Neural progenitor cell (in vitro differentiated cells): Measurements from ENCODE around the gene ARID3A. TPM values are rescaled to one million over a fixed set of nuclear protein-coding genes. Genes with fewer than 3 reads are reported as not detected.

Experiments
- DNase-seq: peaks from one replicate; pipeline ENCODE4 v3.0.0-alpha.2; 2016; ENCODE audit warnings: low spot score
- H2AFZ ChIP-seq: fragments of 200-600 bp; sonication (generic); replicated peaks from 2 replicates; pipeline ENCODE4 v1.6.1; 2016; ENCODE audit warnings: antibody characterized with exemption
- H3F3A ChIP-seq: fragments of 200-600 bp; sonication (generic); 2 replicates; pipeline ENCODE4 v1.6.1; 2016; ENCODE audit warnings: antibody characterized with exemption, low read depth
- H3K27ac ChIP-seq: fragments of 200-600 bp; sonication (generic); 2 replicates; pipeline ENCODE4 v1.5.1; 2016; ENCODE audit warnings: mild to moderate bottlenecking
- H3K27me3 ChIP-seq: fragments of 200-600 bp; sonication (generic); 2 replicates; pipeline ENCODE4 v1.6.1; 2016; ENCODE audit warnings: mild to moderate bottlenecking, moderate library complexity
- H3K36me3 ChIP-seq: fragments of 200-600 bp; sonication (generic); 2 replicates; pipeline ENCODE4 v1.5.1; 2016
- H3K4me1 ChIP-seq: fragments of 200-600 bp; sonication (generic); 2 replicates; pipeline ENCODE4 v1.6.1; 2016; ENCODE audit warnings: mixed run types
- H3K4me2 ChIP-seq: fragments of 200-600 bp; sonication (generic); 2 replicates; pipeline ENCODE4 v1.6.1; 2016
- H3K4me3 ChIP-seq: fragments of 200-600 bp; sonication (generic); 2 replicates; pipeline ENCODE4 v1.5.1; 2016
- H3K79me2 ChIP-seq: fragments of 200-600 bp; sonication (generic); 2 replicates; pipeline ENCODE4 v1.6.1; 2016; ENCODE audit warnings: low read depth
- H3K9ac ChIP-seq: fragments of 200-600 bp; sonication (generic); 2 replicates; pipeline ENCODE4 v1.6.1; 2016
- H3K9me3 ChIP-seq: fragments of 200-600 bp; sonication (generic); 2 replicates; pipeline ENCODE4 v1.5.1; 2016; ENCODE audit warnings: low read depth
- H4K20me1 ChIP-seq: fragments of 200-600 bp; sonication (generic); 2 replicates; pipeline ENCODE4 v1.6.1; 2016; ENCODE audit warnings: low read depth
- H3K27ac Mint-ChIP-seq: 3 replicates; pipeline ENCODE4 v1.8.0; 2021; ENCODE audit warnings: mixed read lengths
- H3K27me3 Mint-ChIP-seq: 2 replicates; pipeline ENCODE4 v1.8.0; 2022; ENCODE audit warnings: low read depth, mild to moderate bottlenecking, inconsistent platforms, moderate library complexity, mixed read lengths; ENCODE audit not compliant: insufficient read depth
- H3K36me3 Mint-ChIP-seq: 3 replicates; pipeline ENCODE4 v1.8.0; 2021; ENCODE audit warnings: mixed read lengths
- H3K4me1 Mint-ChIP-seq: 3 replicates; pipeline ENCODE4 v1.8.0; 2021; ENCODE audit warnings: mixed read lengths
- H3K4me3 Mint-ChIP-seq: 3 replicates; pipeline ENCODE4 v1.8.0; 2021; ENCODE audit warnings: mild to moderate bottlenecking, moderate library complexity, mixed read lengths
- H3K9me3 Mint-ChIP-seq: 3 replicates; pipeline ENCODE4 v1.8.0; 2020; ENCODE audit warnings: mixed read lengths
- EZH2 ChIP-seq: fragments of 200-600 bp; sonication (generic); IDR thresholded peaks from 2 replicates; pipeline ENCODE4 v1.6.1; 2017; ENCODE audit warnings: antibody characterized with exemption, mild to moderate bottlenecking, moderate library complexity
- EZH2phosphoT487 ChIP-seq: fragments of 200-600 bp; sonication (generic); IDR thresholded peaks from 2 replicates; pipeline ENCODE4 v1.6.1; 2017; ENCODE audit warnings: antibody characterized with exemption
- total RNA-seq: library from RNA; depleted of rRNA; stranded (reverse); fragments of >200 nt; gene quantifications from 2 replicates; pipeline ENCODE4 v1.2.3, GENCODE V29; 2015; ENCODE audit warnings: low replicate concordance
- TF ChIP-seq, protein P1 (sequence below): fragments of 200-600 bp; sonication (generic); IDR thresholded peaks from 2 replicates; pipeline ENCODE4 v1.5.1; 2017; ENCODE audit warnings: antibody characterized with exemption, mild to moderate bottlenecking

The ARID3A gene
- total RNA-seq, 1 donor from 2014 or later: 25.5 TPM

DNA sequence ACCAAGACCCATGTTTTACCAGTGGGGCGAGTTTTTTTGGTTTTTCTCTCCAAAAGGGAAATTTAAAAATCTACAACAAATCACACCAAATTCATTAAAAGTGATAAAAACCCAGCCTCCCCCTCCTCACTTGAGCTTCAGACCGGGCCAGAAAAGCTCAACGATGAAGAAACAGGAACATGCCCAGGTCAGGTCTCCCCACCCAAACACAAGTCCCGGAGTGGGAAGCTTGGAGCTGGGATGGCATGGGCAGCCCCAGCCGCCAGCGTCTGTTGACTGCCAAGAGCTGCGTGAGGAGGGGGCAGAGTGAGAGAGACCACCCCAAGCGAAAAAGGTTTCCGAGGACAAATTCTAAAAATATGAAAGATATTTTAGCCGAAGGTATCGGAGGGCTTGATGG, 28.8 kb upstream of the ARID3A start:
- H3K27ac ChIP-seq: no peak overlapping the region
- H3K4me2 ChIP-seq: no peak overlapping the region
- H3K79me2 ChIP-seq: peaks cover 9% of the 10 kb centered on the region
- no peak overlapping the region for H3K9ac ChIP-seq
- peaks cover 37% of the 10 kb centered on the region for H4K20me1 ChIP-seq
- H3K36me3 ChIP-seq: no peaks in the 10 kb centered on the region
- H3K4me3 Mint-ChIP-seq: no peak overlapping the region
- no peaks in the 10 kb centered on the region for H3K27me3 ChIP-seq
- no peak overlapping the region for H2AFZ ChIP-seq
- no peak overlapping the region for H3K27ac Mint-ChIP-seq
- no peak overlapping the region for H3K4me3 ChIP-seq
- H3K9me3 Mint-ChIP-seq: no peaks in the 10 kb centered on the region
- peaks cover 11% of the 10 kb centered on the region for H3K27me3 Mint-ChIP-seq
- H3K9me3 ChIP-seq: no peaks in the 10 kb centered on the region
- H3F3A ChIP-seq: peaks cover 17% of the 10 kb centered on the region
- peaks cover 21% of the 10 kb centered on the region for H3K4me1 Mint-ChIP-seq
- no peak for TF ChIP-seq EZH2phosphoT487
- TF ChIP-seq EZH2: no peak
- TF ChIP-seq, protein P1, sequence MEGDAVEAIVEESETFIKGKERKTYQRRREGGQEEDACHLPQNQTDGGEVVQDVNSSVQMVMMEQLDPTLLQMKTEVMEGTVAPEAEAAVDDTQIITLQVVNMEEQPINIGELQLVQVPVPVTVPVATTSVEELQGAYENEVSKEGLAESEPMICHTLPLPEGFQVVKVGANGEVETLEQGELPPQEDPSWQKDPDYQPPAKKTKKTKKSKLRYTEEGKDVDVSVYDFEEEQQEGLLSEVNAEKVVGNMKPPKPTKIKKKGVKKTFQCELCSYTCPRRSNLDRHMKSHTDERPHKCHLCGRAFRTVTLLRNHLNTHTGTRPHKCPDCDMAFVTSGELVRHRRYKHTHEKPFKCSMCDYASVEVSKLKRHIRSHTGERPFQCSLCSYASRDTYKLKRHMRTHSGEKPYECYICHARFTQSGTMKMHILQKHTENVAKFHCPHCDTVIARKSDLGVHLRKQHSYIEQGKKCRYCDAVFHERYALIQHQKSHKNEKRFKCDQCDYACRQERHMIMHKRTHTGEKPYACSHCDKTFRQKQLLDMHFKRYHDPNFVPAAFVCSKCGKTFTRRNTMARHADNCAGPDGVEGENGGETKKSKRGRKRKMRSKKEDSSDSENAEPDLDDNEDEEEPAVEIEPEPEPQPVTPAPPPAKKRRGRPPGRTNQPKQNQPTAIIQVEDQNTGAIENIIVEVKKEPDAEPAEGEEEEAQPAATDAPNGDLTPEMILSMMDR: no peak
- DNase-seq: no peak
- H3K4me1 ChIP-seq: no peaks in the 10 kb centered on the region
- H3K36me3 Mint-ChIP-seq: peaks cover 1% of the 10 kb centered on the region

DNA sequence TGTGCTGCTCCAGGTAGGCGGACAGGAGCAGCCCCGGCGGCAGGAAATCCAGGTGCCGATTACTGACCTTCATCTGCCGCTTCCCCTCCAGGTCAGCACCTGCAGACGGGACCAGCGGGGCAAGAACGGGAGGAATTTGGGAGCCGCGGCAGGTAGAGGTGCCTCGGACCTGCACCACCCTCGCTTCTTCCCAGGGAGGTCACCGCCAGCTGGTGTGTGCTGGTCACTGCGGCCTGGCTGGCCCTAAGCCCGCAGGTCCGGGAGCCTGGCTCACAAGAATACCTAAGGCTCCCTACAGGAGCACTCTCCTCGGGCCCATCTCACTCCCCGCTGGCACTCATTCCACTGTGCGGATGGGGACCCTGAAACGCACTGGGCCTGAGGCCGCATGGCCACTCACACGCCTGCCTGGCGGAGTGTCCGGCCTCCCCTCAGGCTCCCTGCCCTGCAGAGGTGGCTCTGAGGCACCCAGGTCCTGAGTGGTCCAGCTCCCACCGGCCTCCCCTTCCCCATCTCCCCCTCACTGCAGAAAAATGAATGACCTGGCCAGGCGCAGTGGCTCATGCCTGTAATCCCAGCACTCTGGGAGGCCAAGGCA, 28.3 kb upstream of the ARID3A start:
- no peak overlapping the region for H2AFZ ChIP-seq
- peaks cover under 1% of the 10 kb centered on the region for H3K4me1 ChIP-seq
- no peaks in the 10 kb centered on the region for H3K9me3 ChIP-seq
- TF ChIP-seq, protein P1: peak; percentile 30
- TF ChIP-seq EZH2: no peak
- H3F3A ChIP-seq: peaks cover 19% of the 10 kb centered on the region
- peak; percentile 59 for DNase-seq
- H3K27ac Mint-ChIP-seq: no peak overlapping the region
- H3K27me3 ChIP-seq: no peaks in the 10 kb centered on the region
- H3K4me2 ChIP-seq: no peak overlapping the region
- peaks cover 43% of the 10 kb centered on the region for H4K20me1 ChIP-seq
- no peaks in the 10 kb centered on the region for H3K9me3 Mint-ChIP-seq
- H3K79me2 ChIP-seq: peaks cover 9% of the 10 kb centered on the region
- peaks cover 1% of the 10 kb centered on the region for H3K36me3 Mint-ChIP-seq
- no peaks in the 10 kb centered on the region for H3K36me3 ChIP-seq
- H3K27me3 Mint-ChIP-seq: peaks cover 9% of the 10 kb centered on the region
- no peak overlapping the region for H3K4me3 Mint-ChIP-seq
- H3K9ac ChIP-seq: no peak overlapping the region
- peaks cover 21% of the 10 kb centered on the region for H3K4me1 Mint-ChIP-seq
- H3K27ac ChIP-seq: no peak overlapping the region
- H3K4me3 ChIP-seq: no peak overlapping the region

DNA sequence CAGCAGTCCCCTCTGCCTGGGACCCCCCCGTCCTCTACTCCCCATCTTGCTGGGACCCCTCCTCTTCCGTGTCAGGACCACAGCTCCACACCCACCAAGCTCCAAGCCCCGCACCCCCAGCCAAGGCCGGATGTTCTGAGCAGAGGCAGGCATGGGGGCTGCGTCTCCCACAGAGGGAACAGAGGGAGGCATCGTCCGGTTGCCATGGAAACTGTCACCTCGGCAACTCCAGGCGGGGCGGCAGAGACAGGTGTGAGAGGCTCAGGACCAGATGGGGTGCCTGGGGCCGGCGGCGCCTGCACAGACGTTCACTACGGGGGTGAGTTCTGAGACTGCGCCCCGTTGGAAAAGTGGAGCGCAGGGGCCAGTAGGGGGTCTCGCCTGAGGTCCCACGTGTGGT, 27.2 kb upstream of the ARID3A start:
- Histone ChIP-seq H3K79me2 (peaks cover 15% of the 10 kb centered on the region), H3K27ac (no peak overlapping the region), H3K4me3 (no peak overlapping the region), H3K9me3 (no peaks in the 10 kb centered on the region), H3K4me2 (no peak overlapping the region), H3K36me3 (no peaks in the 10 kb centered on the region), H3F3A (peaks cover 27% of the 10 kb centered on the region), H3K4me1 (peaks cover 10% of the 10 kb centered on the region), H4K20me1 (peaks cover 54% of the 10 kb centered on the region), H3K9ac (no peak overlapping the region), H2AFZ (no peak overlapping the region), H3K27me3 (no peaks in the 10 kb centered on the region)
- peak; percentile 54 for DNase-seq
- peaks cover 22% of the 10 kb centered on the region for H3K4me1 Mint-ChIP-seq
- peak overlapping the region; percentile 58 for H3K27ac Mint-ChIP-seq
- H3K27me3 Mint-ChIP-seq: peaks cover 4% of the 10 kb centered on the region
- TF ChIP-seq EZH2phosphoT487: no peak
- TF ChIP-seq, protein P1: no peak
- TF ChIP-seq EZH2: no peak
- peaks cover 1% of the 10 kb centered on the region for H3K36me3 Mint-ChIP-seq
- no peak overlapping the region for H3K4me3 Mint-ChIP-seq
- H3K9me3 Mint-ChIP-seq: no peaks in the 10 kb centered on the region
